ENCODE results near the gene RPS13.
"Not testable (repeated sequence)": the region's sequence is repeated elsewhere in the genome, so short reads cannot be mapped to it uniquely, and the experiment has no call there.

Gene RPS13

DNA sequence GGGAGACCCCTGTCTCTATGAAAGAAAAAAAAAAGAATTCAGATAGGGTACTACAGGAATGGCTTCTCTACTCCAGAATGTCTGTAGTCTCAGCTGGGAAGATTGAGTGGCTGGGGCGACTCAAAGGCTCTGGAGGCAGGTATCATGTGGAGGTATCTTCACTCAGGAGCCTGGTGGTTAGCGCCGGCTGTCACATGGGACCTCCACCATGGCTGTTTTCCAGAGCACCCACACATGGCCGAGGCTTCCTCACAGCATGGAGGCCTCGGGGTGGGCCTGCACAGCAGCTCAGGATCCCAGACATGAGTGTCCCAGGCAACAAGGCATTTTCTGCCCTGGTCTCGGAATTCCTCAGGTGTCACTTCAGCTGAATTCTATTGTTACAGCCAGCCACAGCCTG, 10.1 kb downstream of the RPS13 start:
- DNase-seq (ENCODE audit: low read depth): no peak
- TF ChIP-seq, protein P1, sequence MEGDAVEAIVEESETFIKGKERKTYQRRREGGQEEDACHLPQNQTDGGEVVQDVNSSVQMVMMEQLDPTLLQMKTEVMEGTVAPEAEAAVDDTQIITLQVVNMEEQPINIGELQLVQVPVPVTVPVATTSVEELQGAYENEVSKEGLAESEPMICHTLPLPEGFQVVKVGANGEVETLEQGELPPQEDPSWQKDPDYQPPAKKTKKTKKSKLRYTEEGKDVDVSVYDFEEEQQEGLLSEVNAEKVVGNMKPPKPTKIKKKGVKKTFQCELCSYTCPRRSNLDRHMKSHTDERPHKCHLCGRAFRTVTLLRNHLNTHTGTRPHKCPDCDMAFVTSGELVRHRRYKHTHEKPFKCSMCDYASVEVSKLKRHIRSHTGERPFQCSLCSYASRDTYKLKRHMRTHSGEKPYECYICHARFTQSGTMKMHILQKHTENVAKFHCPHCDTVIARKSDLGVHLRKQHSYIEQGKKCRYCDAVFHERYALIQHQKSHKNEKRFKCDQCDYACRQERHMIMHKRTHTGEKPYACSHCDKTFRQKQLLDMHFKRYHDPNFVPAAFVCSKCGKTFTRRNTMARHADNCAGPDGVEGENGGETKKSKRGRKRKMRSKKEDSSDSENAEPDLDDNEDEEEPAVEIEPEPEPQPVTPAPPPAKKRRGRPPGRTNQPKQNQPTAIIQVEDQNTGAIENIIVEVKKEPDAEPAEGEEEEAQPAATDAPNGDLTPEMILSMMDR (conservative IDR thresholded peaks at IDR 0.05; ENCODE audit: control insufficient read depth, insufficient read depth, low read depth, low read length): no peak
- no peak overlapping the region for H3K4me3 ChIP-seq (ENCODE audit: control insufficient read depth, low read depth, low read length)

DNA sequence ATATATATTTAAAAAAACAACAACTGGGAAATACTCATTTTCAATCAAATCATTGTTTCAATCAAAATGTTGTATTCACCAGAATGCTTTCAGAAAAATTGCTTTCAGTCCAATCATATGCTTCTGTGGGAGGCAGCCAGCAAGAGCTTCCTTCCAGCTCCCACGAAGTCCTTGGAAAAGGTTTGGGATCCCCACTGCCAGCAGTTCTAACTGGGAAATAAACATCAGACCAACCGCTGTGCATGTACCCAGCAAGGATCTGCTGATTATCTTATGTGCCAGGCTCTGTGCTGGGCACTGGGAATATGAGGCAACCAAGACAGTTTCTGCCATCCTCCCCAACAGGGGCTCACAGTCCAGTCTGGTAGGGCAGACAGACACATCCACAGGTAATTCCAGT, 10.8 kb downstream of the RPS13 start:
- H3K4me3 ChIP-seq (ENCODE audit: control insufficient read depth, low read depth, low read length): no peak overlapping the region
- TF ChIP-seq, protein P1 (conservative IDR thresholded peaks at IDR 0.05; ENCODE audit: control insufficient read depth, insufficient read depth, low read depth, low read length): no peak
- DNase-seq (ENCODE audit: low read depth): no peak

- DNase-seq (ENCODE audit: low read depth): peak; percentile 50
- TF ChIP-seq, protein P1 (conservative IDR thresholded peaks at IDR 0.05; ENCODE audit: control insufficient read depth, insufficient read depth, low read depth, low read length): peak; percentile 86
- no peak overlapping the region for H3K4me3 ChIP-seq (ENCODE audit: control insufficient read depth, low read depth, low read length)
Measured at GRCh38 chr11:17063171-17064002, 14.1 kb downstream of the RPS13 start.

DNA sequence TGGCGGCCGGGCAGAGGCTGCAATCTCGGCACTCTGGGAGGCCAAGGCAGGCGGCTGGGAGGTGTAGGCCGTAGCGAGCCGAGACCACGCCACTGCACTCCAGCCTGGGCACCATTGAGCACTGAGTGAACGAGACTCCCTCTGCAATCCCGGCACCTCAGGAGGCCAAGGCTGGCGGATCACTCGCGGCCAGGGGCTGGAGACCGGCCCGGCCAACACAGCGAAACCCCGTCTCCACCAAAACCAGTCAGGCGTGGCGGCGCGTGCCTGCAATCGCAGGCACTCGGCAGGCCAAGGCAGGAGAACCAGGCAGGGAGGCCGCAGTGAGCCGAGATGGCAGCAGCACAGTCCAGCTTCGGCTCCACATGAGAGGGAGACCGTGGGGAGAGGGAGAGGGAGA, 26.3 kb downstream of the RPS13 start:
- not testable (repeated sequence) for H3K4me3 ChIP-seq (ENCODE audit: control insufficient read depth, low read depth, low read length); DNase-seq (ENCODE audit: low read depth)

DNA sequence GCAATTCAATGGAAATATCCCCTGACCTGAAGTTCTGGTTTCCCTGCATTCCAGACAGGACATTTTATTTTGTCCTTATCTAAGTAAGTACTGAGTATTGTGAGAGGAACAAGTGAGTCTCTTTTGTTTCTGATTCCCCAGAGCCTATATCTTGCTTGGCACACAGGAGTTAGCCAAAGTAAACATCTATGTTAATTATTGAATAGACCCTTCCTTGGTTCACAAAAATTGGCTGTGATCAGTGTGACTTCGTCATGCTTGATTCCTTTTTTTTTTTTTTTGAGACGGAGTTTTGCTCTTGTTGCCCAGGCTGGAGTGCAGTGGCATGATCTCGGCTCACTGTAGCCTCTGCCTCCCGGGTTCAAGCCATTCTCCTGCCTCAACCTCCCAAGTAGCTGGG, 29.0 kb downstream of the RPS13 start:
- H3K4me3 ChIP-seq (ENCODE audit: control insufficient read depth, low read depth, low read length); DNase-seq (ENCODE audit: low read depth): not testable (repeated sequence)

GRCh38 chr11:17046690-17047089, 30.8 kb downstream of the RPS13 start:
- DNase-seq (ENCODE audit: low read depth): no peak
- TF ChIP-seq, protein P1 (conservative IDR thresholded peaks at IDR 0.05; ENCODE audit: control insufficient read depth, insufficient read depth, low read depth, low read length): no peak
- H3K4me3 ChIP-seq (ENCODE audit: control insufficient read depth, low read depth, low read length): no peak overlapping the region

GRCh38 chr11:17036666-17037658, 40.5 kb downstream of the RPS13 start:
- peak; percentile 5 for DNase-seq (ENCODE audit: low read depth)
- TF ChIP-seq, protein P1 (conservative IDR thresholded peaks at IDR 0.05; ENCODE audit: control insufficient read depth, insufficient read depth, low read depth, low read length): peak; percentile 12
- H3K4me3 ChIP-seq (ENCODE audit: control insufficient read depth, low read depth, low read length): no peak overlapping the region

GRCh38 chr11:17034027-17034426, 43.4 kb downstream of the RPS13 start:
- DNase-seq (ENCODE audit: low read depth); H3K4me3 ChIP-seq (ENCODE audit: control insufficient read depth, low read depth, low read length): not testable (repeated sequence)

All from fibroblast of mammary gland (primary cell).